NCI-H1105 (cell line): ENCODE results near the gene FGF14.

Experiments used
- DNase-seq: peaks from one replicate; lab custom pipeline; 2025; lab: John Stamatoyannopoulos, UW

The FGF14 gene

DNA sequence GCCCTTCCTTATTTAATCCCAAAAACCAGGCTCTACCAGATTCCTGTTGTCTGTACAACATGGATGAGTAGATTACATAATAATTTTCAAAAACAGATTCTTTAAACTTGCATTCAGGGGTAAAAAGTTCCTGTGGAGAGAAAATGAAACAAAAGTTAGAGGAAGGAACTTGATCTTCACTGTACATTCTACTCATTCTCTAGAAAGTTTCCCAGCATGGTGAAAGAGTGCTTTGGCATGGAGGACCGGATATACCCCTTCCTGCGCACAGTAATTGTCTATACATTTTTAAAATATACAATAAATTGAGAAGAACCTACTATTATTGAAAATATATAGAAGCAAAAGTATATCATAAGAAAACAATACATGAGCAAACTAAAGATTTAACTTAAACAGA, 675.2 kb downstream of the FGF14 start:
- no peak for DNase-seq

DNA sequence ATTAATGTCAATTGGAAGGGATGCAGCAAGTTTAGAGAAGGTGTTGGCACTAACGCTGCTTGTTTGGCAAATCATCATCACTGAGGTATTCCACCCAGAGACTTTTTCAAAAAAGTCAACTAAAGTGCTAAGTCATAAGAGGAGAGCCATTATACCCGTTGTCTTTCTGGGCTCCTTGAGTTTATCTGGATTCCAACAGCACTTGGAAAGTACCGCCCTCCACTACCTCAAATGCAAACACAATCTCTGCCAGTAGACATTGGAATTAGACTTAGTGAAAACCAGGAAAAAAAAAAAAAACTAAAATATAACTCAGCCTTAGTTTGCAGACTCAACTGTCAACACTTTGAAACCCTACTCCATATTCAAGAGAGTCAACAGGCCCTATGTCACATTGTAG, 683.4 kb downstream of the FGF14 start:
- no peak for DNase-seq

DNA sequence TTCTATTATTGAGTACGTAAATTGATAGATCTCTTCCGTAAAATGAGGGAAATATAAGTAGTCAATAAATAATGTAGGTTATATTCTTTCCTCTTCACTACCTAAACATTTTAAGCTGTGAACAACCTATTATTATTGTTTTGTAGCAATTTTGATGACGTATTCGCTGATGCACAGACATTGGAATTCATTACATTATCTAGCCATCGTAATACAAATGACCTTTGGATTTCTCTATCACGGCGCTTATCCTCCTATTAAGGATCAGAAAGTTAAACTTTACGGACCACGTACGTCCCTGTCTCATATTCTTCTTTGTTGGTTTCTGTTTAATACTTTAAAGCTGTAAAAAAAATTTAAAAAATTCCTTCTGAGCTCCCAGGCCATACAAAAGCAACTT, 684.5 kb downstream of the FGF14 start:
- no peak for DNase-seq

DNA sequence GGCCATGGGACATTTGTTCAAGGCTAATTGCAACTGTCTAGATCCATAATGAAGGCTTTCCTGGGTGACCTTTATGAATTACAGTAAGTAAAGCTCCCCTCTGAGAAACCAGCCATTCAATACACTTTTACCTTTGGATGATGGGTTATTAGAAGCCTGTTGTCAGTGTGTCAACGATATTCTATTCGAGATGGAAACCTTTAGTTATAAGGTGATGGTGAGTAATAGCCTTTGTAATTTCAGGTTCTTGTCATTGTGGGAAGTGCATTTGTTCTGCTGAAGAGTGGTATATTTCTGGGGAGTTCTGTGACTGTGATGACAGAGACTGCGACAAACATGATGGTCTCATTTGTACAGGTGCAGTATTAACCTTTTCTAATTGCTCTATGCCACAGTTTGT, 687.7 kb downstream of the FGF14 start:
- no peak for DNase-seq

DNA sequence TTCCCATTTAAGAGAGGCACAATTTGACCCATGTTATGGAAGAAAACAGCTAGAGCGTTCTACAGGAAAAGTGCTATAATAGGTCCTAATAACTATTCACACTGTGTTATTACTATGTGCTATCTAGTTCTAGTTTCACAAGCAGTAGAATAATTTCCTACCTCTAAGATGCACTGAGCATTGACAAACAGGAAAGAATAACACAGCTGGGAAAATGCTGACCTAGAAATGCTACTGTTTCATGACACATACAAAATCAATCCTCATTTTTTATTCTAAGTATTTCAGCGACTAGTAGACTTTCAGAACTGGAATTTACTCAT, 689.9 kb downstream of the FGF14 start:
- DNase-seq: no peak

DNA sequence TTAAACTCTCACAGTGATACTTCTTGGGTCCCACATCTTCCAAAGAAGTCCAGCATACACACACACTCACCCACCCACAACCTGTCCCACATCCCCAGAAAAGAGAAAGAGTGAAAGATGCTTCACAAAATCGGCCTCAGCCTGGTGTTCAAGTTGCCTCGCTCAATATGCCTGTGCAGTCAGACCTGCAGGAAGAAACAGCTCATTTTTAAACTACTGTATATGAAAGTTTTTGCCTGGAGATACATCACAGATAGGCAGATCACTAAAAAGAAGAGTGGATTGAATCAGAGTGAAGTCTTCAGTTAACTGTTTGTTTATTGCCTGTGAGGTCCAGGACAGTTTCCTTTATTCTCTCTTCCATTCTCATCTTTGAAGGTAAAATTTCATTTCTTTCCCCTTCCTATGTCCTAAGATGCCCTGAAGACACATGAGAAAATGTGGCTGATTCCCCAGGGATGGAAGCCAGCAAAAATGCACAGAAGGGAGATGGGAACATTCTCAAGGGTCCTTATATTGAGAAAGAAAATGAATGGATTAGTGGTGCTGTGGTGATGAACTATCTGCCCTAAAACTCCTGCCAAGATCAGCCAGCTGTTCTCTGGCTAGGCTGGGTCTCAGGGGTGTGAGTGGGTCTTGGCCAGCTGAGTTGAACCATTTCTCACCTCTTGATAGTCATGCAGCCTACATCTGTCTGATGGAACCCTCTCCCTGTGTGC, 690.4 kb downstream of the FGF14 start:
- DNase-seq: no peak

DNA sequence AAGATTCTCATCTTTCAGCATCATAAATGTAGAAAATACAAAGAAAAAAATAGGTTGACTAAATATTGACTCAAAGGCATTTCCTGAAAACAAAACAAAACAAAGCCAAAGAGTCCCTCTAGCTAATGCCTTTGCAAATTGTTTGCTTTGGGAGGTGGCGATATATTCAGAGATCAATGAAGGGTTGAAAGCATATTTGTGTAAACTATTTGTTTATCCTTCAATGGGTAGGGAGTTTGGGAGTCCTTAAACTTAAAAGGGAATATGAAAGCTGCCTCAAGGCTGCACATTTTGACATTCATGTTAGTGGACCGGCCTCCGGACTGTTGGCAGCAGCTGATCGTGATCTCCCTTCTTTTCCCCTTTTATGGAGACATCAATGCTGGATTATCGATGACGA, 691.9 kb downstream of the FGF14 start:
- DNase-seq: no peak

DNA sequence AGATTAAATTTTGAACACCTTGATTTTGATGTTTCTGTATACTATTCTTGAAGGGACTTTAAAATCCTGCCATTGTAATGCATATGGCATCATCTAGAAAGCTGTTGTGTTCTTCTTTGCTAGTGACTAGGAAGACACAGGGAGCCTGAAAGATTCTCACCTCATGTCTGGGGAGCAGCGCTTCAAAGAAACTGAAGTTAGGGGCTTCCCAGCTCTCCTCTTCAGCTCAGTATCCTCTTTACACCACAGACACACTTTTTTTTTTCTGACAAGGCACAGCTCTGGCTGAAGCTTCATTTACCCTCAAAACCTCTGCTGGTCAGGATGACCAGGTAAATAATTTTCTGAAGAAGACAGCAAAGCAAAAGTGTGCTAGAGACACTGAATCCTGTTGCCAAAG, 693.7 kb downstream of the FGF14 start:
- no peak for DNase-seq

DNA sequence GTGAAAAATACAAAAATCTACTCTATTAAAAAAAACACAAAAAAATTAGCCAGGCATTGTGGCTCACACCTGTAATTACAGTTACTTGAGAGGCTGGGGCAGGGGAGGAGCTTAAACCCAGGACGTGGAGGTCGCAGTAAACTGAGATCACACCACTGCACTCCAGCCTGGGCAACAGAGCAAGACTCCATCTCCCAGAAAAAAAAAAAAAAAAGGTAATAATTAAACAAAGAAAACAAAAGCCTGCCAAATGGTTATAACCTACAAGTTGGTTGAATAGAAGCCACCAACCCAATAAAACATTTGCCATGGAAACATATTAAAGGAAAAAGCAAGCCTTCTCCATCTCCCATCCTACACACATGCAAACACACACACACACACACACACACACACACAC, 694.2 kb downstream of the FGF14 start:
- DNase-seq: no peak

DNA sequence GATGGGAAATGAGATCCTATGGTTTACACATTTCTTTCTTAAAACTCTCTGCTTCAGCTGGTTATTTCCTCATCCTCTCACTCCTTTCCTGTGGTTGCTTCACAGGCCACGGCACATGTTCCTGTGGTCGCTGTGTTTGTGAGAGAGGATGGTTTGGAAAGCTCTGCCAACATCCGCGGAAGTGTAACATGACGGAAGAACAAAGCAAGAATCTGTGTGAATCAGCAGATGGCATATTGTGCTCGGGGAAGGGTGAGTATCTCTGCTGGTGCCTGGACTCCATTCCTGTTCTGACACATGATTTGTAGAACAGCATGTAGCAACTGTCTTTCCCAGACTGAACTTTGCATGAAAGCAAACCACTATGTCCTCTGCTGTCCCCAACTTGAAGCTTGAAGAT, 695.2 kb downstream of the FGF14 start:
- DNase-seq: no peak

DNA sequence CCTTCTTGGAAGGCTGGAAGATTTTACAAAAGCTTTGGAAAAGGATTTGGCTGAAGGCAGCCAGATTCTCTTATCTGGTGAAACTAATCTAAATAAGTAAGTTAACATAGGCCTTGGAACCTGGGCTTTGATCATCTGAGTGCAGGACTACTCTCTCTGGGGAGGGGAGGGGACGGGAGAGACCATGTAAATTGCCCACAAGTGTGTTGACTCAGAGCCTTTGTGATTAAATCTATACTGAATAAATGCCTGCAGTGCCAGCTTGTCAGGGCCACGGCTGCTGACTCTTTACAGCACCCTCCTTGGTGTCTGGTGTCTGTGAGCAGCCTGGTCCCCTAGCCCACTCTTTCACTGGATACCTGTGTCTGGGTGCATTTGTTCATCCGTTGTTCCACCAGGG, 698.0 kb downstream of the FGF14 start:
- no peak for DNase-seq

DNA sequence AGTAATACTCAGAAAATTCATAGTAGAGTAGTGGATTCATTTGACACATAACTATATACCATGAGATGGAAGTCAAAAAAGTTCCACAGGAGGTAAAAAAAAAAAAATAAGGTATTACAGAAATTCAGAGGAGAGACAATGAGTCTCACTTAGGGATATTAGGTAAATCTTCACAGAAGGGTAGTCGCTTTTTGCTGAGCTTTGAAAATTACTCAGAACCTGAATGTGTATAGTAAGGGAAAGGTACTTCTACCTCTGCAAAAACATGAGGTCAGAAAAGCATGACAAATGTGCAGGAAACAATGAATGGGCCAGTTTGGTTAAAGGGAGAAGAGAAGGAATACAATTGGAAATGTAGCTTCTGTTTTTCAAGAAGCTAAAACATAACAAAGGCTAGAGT, 698.8 kb downstream of the FGF14 start:
- DNase-seq: no peak

DNA sequence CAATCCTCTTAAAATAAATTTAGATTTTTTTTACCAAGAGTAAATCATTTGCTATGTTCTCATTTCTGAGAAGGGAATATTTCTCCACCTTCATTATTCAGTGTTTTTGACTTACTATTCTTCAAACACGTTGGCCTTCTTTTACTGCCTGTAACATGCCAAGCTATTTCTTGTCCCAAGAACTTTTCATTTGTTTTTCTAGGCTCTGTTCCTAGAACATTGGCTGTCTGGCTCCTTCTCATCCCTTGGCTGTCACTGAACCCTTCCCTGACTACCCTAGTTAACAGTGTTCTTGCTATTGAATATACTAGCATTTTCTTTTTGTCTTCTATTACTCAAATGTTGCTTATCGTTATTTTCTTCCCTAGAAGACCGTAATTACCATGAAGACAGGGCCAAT, 701.2 kb downstream of the FGF14 start:
- no peak for DNase-seq

DNA sequence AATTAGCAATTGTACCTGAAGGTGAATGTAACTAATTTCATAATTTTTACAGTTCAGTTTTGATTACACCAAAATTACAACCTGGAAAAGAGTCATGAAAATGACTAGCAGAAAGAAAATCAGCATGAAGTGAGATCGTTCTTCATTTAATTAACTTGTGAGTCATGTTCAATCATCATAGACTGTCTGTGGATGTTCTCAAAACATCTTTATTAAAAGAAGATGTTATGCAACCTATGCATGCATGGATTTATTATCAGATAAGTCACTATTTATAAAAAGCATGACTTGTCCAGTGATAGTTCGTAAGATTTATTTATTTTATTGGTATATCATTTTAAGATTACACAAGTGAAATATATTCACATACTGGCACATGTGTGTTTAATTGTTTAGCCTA, 703.4 kb downstream of the FGF14 start:
- DNase-seq: no peak

DNA sequence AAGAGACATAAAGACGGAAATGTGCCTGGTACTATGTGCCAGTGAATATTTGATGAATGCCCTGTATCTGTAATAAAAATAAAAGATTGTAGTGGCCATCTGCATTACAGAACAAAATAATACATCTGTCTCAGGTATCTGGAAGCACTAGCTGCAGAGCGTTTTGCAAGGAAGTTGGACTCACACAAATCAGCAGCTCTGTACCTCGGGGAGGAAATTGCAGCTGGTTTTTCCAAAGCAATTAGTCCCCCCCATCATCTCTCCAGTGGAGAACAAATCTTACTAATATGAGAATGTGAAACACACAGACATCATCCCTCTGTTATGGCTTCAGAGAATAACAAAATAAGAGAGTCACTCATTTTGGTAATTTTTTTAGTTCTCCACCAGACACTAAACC, 704.1 kb downstream of the FGF14 start:
- no peak for DNase-seq

DNA sequence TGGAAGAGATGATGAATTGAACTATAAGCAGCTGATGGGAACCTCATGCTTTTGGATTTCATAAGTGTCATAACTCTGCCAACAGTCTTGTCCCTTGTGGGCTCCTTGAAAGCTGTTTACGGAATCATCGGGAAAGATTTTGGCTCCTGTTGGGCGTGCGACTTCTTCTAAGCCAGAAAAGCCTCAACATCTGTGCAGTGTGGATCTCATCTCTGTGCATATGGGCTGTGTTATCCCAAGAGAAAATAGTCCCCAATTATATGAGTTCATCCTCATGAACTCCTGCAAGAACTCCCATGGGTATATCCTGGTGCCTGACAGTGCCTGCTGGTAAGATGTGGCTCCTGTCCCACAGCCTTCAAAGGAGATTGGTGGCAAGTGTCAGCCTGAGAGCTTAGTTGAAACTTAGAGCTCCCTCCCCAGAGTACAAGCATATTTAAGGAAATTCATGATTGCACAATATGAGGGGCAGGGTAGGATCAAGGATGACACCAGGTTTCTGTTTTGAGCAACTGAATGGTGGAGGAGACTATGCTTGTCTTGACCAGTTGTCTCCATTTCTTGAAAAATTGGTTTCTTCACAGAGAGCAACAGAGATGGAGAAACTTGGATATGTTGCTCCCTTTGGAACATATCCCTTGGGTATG, 705.9 kb downstream of the FGF14 start:
- no peak for DNase-seq

DNA sequence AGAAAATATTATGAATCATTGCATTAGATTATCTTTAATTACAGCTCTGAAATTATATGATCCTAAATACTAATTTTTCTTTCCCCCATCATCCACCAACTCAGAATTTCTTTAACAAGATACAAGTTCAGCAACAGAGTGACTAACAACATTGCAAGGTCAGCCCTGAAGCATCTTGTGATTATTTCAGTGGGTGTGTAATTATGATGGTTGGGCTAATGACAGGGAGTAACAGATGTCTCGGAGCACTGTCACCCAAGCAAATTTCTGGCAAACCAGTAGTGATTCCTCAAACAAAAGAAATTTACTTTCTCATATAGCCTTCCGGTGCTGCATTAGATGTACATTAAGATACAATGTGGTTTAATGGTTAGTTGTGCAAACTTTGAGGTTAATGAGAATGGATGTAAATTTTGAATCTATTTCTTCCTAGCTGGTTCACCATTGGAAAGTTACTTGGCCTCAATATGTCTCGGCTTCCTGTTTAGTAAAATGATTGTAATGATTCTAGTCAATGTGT, 710.4 kb downstream of the FGF14 start:
- DNase-seq: no peak

DNA sequence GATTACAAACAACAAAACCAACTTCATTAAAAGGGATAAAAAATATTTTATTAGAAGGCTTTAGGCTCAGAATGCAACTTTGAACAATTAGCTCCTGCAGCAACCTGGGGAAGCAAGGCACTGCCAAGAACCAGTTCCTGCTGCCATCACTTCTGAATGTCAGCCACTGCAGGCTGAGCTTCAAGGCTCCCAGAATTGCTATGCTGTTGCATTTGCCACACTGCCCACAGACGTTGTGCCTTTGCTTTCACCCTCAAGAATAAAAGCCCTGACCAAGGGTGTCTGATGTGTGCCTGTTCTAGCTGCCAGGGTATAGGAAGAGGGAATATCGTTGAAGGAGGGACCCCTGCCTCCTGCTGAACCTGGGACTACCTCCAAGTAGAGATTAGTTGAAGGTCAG, 711.0 kb downstream of the FGF14 start:
- DNase-seq: no peak

DNA sequence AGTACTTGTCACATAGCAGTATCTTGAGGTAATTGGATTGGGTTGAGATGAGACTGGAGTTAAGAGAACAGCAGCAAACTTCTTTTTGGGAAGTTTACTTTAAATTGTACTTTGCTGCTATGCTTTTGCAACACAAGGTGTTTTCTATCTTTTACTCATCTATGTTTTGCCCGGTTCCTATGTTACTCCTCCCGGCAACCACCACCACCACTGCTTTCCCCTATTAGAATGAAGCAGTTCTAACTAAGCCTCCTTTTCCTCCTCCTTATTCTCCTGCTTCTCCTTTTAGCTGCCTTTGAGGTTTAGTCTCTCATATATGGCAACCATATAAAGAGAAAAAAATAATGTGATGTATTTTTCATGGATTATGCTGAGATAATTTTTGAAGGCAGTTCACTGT, 715.8 kb downstream of the FGF14 start:
- DNase-seq: no peak

DNA sequence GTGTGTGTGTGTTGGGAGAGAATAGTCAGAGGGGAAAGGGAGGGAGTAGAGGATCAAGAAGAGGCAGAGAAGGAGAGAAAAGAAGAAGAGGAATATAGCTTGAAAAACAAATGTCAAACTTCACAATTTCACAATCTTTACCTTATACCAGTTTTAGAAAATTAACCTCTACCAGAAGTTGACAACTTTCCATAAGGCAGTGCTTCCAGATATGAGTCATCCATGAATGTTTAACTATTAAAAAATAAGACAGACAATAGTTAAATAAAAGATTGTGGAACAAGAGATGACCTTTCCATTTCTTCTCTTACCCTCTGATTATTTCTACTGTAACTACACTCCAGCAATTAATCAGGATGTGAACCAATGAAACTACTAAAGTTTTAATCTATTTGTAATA, 720.0 kb downstream of the FGF14 start:
- DNase-seq: no peak

DNA sequence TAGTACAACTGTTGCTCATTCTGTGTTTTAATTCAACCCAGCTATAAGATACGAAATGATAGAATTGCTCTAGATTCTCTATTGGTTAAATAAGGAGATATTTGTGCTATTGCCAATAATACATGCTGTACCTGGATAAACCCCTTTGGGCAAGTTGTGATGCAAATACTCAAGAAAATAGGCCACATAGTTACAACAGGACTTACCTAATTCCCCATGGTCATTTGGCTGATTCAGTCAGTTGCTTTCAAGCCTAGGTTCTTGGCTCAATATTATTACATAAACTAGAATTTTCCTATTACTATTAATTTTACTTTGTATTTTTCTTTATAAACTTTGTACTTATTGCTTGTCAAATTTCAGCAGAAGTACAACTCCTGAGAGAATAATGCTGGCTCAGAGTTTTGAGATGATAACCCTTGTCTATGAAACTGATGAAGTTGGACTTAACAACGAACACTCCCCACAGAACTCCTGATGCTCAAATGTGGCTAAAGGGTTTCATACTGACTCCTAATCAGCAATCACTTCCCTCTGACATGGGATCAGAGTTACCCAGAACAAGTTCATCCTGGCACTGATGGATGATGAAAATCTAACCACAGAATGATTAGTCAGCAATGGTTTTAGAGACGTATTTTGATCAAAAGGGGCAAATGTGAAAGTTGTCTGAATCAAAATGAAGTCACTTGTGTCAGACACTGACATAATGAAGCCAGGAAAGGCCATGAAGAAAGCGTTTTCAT, 728.3 kb downstream of the FGF14 start:
- no peak for DNase-seq

DNA sequence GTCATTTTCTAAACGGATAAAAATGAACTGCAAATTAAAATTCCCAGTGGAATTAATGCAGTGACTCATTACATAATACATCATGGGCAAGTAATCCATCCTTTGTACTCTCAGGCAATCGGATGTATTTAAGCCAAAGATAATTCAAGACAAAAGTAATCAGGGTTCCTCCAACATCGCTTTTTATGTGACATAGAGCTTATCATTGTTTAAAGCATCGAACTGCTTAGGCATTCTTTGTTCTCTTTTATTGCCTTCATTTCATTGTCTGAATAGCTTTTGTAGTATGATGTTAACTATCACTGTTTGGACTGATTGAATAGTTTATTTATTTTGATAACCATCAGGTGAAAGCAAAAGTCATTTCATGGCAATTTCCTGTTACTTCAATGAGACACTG, 740.0 kb downstream of the FGF14 start:
- no peak for DNase-seq
